Erythroblast (primary cell): ENCODE measurements around the gene MYO10.

Experiments
- GATA1 ChIP-seq: IDR thresholded peaks from 2 replicates; pipeline ENCODE4 v1.6.1; 2011; ENCODE audit warnings: low read depth, mild to moderate bottlenecking, control low read depth, low read length, moderate library complexity
- POLR2A ChIP-seq: IDR thresholded peaks from 2 replicates; pipeline ENCODE4 v1.6.1; 2011; ENCODE audit warnings: mild to moderate bottlenecking, low read length

GRCh38 chr5:16886793-16887345 lies 49.2 kb downstream of the MYO10 start:
- TF ChIP-seq POLR2A: no peak
- TF ChIP-seq GATA1: no peak
